HepG2 (cell line): ENCODE data around the gene CERS6. TPM values are rescaled to one million over a fixed set of nuclear protein-coding genes. Genes with fewer than 3 reads are reported as not detected.

Experiments
- ARNT2 ChIP-seq: sonication (generic); formaldehyde crosslinking; IDR thresholded peaks from 2 replicates; pipeline ENCODE4 v1.8.0; 2022; ENCODE audit warnings: mild to moderate bottlenecking, low read depth, missing genetic modification reagents, moderate library complexity
- EZH2 ChIP-seq: conservative IDR thresholded peaks from 2 replicates; pipeline ENCODE4 v1.6.1; 2012; ENCODE audit warnings: mild to moderate bottlenecking, low read depth, low read length, moderate library complexity
- GATA4 ChIP-seq: sonication (generic); IDR thresholded peaks from 2 replicates; pipeline ENCODE4 v1.6.1; 2016; ENCODE audit warnings: antibody characterized with exemption, low read depth, borderline replicate concordance
- HOXD1 ChIP-seq: sonication (generic); formaldehyde crosslinking; IDR thresholded peaks from 2 replicates; pipeline ENCODE4 v1.5.0; 2020; ENCODE audit warnings: missing genetic modification reagents
- KAT8 ChIP-seq: IDR thresholded peaks from 2 replicates; pipeline ENCODE4 v1.6.1; 2016; ENCODE audit warnings: missing genetic modification reagents, missing compliant biosample characterization
- SMAD9 ChIP-seq: sonication (generic); formaldehyde crosslinking; IDR thresholded peaks from 2 replicates; pipeline ENCODE4 v1.5.1; 2020; ENCODE audit warnings: mild to moderate bottlenecking, missing genetic modification reagents
- SRSF4 ChIP-seq: fragments of 200-400 bp; formaldehyde crosslinking; IDR thresholded peaks from one replicate; pipeline ENCODE4 v1.6.1; 2018; ENCODE audit warnings: mild to moderate bottlenecking, low read depth, low read length, moderate library complexity; ENCODE audit not compliant: poor library complexity, severe bottlenecking
- STAT5B ChIP-seq: sonication (generic); formaldehyde crosslinking; IDR thresholded peaks from 2 replicates; pipeline ENCODE4 v1.4.0; 2020; ENCODE audit warnings: missing genetic modification reagents
- TBP ChIP-seq: sonication (generic); formaldehyde crosslinking; IDR thresholded peaks from 2 replicates; pipeline ENCODE4 v1.5.0; 2020; ENCODE audit warnings: missing genetic modification reagents
- ZBTB20 ChIP-seq: sonication (generic); formaldehyde crosslinking; IDR thresholded peaks from 2 replicates; pipeline ENCODE4 v1.8.1; 2023; ENCODE audit warnings: missing genetic modification reagents, low read depth, mild to moderate bottlenecking, borderline replicate concordance
- ZBTB38 ChIP-seq: sonication (generic); formaldehyde crosslinking; IDR thresholded peaks from 2 replicates; pipeline ENCODE4 v1.5.1; 2020; ENCODE audit warnings: mild to moderate bottlenecking, missing genetic modification reagents
- ZNF749 ChIP-seq: sonication (generic); formaldehyde crosslinking; IDR thresholded peaks from 2 replicates; pipeline ENCODE4 v1.8.0; 2022; ENCODE audit warnings: mild to moderate bottlenecking, missing genetic modification reagents, moderate library complexity, borderline replicate concordance
- ZNF761 ChIP-seq: sonication (generic); formaldehyde crosslinking; conservative IDR thresholded peaks from 2 replicates; pipeline ENCODE4 v1.4.0; 2020; ENCODE audit warnings: mild to moderate bottlenecking, missing genetic modification reagents
- ZNF775 ChIP-seq: sonication (generic); formaldehyde crosslinking; IDR thresholded peaks from 2 replicates; pipeline ENCODE4 v1.4.0; 2020; ENCODE audit warnings: missing genetic modification reagents, mild to moderate bottlenecking, moderate library complexity, borderline replicate concordance
- ZNF83 ChIP-seq: sonication (generic); formaldehyde crosslinking; IDR thresholded peaks from 2 replicates; pipeline ENCODE4 v1.4.0; 2020; ENCODE audit warnings: missing genetic modification reagents, mild to moderate bottlenecking, borderline replicate concordance
- ZNF850 ChIP-seq: sonication (generic); formaldehyde crosslinking; conservative IDR thresholded peaks from 2 replicates; pipeline ENCODE4 v1.9.0; 2021; ENCODE audit warnings: mild to moderate bottlenecking, missing genetic modification reagents
- polyA plus RNA-seq, 8 experiments: library from polyadenylated mRNA; depleted of rRNA in 3 of 8; stranded (reverse) in 7 of 8; unstranded in 1 of 8; fragments of >200 nt; fragmentation: Illumina TruSeq in 4 of 8; extraction: Trizol in 4 of 8; gene quantifications; 2 replicates each; pipeline versions ENCODE4 v1.2.1 to v1.2.3, GENCODE V29; 2011 to 2016; ENCODE audit warnings: low read depth in 4 of 8, missing spikeins in 1 of 8, mixed read lengths in 1 of 8; ENCODE audit not compliant: insufficient read depth in 1 of 8
- total RNA-seq, 5 experiments: library from RNA; depleted of rRNA; stranded (reverse); fragments of >200 nt; fragmentation: Illumina TruSeq; extraction: Trizol; gene quantifications; 2 replicates each; pipeline ENCODE4 v1.2.3, GENCODE V29; 2016; ENCODE audit warnings: low read depth in 1 of 5
- TF ChIP-seq, protein P1 (sequence below): IDR thresholded peaks from 2 replicates; pipeline ENCODE4 v1.6.1; 2018; ENCODE audit warnings: missing genetic modification reagents
- TF ChIP-seq, protein P2 (sequence below): sonication (generic); formaldehyde crosslinking; IDR thresholded peaks from 2 replicates; pipeline ENCODE4 v1.4.0; 2020; ENCODE audit warnings: missing genetic modification reagents; ENCODE audit errors: not compliant biosample characterization
- TF ChIP-seq, protein P3 (sequence below): sonication (generic); formaldehyde crosslinking; IDR thresholded peaks from 2 replicates; pipeline ENCODE4 v1.5.0; 2020; ENCODE audit warnings: missing genetic modification reagents
- TF ChIP-seq, protein P4 (sequence below): sonication (generic); formaldehyde crosslinking; conservative IDR thresholded peaks from 2 replicates; pipeline ENCODE4 v1.4.0; 2020; ENCODE audit warnings: mild to moderate bottlenecking, missing genetic modification reagents, moderate library complexity
- TF ChIP-seq, protein P5 (sequence below): sonication (generic); formaldehyde crosslinking; IDR thresholded peaks from 2 replicates; pipeline ENCODE4 v1.8.0; 2022; ENCODE audit warnings: mild to moderate bottlenecking, missing genetic modification reagents

The CERS6 gene
- total and polyA plus RNA-seq, 2 of the 13 experiments (the other 11 are each of a cell fraction or from before 2014, with no cell fraction given) = 10.1 to 20.3 TPM

DNA sequence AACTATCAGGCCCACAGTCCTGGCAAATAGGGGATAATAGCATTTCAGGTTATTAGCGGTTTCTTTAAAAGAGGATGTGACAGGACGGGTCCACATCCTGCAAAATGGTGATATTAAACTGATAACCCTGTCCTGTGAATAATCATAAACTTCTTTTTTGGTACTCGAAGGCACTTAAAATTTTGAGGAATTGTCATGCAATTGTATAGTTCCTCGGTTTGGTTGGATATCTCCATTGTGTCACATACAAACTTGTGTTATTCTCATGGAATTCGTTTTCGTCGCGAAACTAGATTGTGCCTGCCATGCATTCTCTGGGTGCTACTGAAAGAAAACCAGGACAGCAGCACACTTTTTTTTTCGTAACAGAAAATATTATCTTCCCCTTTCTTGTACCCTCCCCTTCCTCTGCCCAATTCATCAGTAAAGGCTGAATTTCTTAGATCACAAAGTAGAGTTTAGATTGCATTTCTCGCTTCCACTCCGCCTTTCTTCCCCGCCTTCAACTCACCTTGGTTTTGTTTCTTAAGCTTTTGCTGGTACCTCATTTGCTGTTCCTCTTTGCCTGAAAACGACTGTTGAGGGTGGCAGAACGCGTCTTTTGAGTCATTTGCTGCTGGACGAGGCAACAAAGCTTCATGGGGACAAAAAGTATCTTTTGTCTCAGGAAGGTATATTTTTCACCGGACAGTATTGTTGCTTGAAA, 1.3 kb downstream of the CERS6 start (continued):
- no peak for TF ChIP-seq EZH2
- no peak for TF ChIP-seq SMAD9 (CRISPR knock-in tag)
- TF ChIP-seq STAT5B (CRISPR knock-in tag) = no peak
- TF ChIP-seq, protein P1, sequence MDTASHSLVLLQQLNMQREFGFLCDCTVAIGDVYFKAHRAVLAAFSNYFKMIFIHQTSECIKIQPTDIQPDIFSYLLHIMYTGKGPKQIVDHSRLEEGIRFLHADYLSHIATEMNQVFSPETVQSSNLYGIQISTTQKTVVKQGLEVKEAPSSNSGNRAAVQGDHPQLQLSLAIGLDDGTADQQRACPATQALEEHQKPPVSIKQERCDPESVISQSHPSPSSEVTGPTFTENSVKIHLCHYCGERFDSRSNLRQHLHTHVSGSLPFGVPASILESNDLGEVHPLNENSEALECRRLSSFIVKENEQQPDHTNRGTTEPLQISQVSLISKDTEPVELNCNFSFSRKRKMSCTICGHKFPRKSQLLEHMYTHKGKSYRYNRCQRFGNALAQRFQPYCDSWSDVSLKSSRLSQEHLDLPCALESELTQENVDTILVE (CRISPR knock-in tag) = no peak
- TF ChIP-seq ZNF775 (CRISPR knock-in tag) = 0 out of 2 replicates have a peak, but pooled peaks have one; percentile 33
- no peak for TF ChIP-seq ZNF83 (CRISPR knock-in tag)
- TF ChIP-seq, protein P2, sequence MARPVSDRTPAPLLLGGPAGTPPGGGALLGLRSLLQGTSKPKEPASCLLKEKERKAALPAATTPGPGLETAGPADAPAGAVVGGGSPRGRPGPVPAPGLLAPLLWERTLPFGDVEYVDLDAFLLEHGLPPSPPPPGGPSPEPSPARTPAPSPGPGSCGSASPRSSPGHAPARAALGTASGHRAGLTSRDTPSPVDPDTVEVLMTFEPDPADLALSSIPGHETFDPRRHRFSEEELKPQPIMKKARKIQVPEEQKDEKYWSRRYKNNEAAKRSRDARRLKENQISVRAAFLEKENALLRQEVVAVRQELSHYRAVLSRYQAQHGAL (CRISPR knock-in tag) = no peak
- TF ChIP-seq GATA4 = no peak
- 0 out of 2 replicates have a peak, but pooled peaks have one; percentile 15 for TF ChIP-seq ZNF761 (CRISPR knock-in tag)
- TF ChIP-seq, protein P3, sequence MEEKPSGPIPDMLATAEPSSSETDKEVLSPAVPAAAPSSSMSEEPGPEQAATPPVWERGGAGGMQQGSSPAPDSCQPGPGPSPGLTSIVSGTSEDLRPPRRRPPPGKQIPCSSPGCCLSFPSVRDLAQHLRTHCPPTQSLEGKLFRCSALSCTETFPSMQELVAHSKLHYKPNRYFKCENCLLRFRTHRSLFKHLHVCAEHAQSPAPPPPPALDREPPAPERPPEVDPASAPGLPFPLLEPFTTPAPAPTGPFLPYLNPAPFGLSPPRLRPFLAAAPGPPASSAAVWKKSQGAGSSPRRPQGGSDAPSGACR (CRISPR knock-in tag) = peak; percentile 27; the same call in 1 of the 2 replicates
- TF ChIP-seq, protein P4, sequence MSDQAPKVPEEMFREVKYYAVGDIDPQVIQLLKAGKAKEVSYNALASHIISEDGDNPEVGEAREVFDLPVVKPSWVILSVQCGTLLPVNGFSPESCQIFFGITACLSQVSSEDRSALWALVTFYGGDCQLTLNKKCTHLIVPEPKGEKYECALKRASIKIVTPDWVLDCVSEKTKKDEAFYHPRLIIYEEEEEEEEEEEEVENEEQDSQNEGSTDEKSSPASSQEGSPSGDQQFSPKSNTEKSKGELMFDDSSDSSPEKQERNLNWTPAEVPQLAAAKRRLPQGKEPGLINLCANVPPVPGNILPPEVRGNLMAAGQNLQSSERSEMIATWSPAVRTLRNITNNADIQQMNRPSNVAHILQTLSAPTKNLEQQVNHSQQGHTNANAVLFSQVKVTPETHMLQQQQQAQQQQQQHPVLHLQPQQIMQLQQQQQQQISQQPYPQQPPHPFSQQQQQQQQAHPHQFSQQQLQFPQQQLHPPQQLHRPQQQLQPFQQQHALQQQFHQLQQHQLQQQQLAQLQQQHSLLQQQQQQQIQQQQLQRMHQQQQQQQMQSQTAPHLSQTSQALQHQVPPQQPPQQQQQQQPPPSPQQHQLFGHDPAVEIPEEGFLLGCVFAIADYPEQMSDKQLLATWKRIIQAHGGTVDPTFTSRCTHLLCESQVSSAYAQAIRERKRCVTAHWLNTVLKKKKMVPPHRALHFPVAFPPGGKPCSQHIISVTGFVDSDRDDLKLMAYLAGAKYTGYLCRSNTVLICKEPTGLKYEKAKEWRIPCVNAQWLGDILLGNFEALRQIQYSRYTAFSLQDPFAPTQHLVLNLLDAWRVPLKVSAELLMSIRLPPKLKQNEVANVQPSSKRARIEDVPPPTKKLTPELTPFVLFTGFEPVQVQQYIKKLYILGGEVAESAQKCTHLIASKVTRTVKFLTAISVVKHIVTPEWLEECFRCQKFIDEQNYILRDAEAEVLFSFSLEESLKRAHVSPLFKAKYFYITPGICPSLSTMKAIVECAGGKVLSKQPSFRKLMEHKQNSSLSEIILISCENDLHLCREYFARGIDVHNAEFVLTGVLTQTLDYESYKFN (CRISPR knock-in tag) = 0 out of 2 replicates have a peak, but pooled peaks have one; percentile 17
- TF ChIP-seq ZBTB20 (CRISPR knock-in tag) = no peak
- TF ChIP-seq ZNF749 (CRISPR knock-in tag) = no peak; the same call in 1 of the 2 replicates
- TF ChIP-seq TBP (CRISPR knock-in tag) = no peak
- TF ChIP-seq ARNT2 (CRISPR knock-in tag) = peak; percentile 1; the same call in 1 of the 2 replicates
- no peak; the same call in 1 of the 2 replicates for TF ChIP-seq HOXD1 (CRISPR knock-in tag)
- no peak for TF ChIP-seq ZBTB38 (CRISPR knock-in tag)
- TF ChIP-seq ZNF850 (CRISPR knock-in tag) = no peak
- no peak for TF ChIP-seq SRSF4
- TF ChIP-seq KAT8 = 0 out of 2 replicates have a peak, but pooled peaks have one; percentile 8
- TF ChIP-seq, protein P5, sequence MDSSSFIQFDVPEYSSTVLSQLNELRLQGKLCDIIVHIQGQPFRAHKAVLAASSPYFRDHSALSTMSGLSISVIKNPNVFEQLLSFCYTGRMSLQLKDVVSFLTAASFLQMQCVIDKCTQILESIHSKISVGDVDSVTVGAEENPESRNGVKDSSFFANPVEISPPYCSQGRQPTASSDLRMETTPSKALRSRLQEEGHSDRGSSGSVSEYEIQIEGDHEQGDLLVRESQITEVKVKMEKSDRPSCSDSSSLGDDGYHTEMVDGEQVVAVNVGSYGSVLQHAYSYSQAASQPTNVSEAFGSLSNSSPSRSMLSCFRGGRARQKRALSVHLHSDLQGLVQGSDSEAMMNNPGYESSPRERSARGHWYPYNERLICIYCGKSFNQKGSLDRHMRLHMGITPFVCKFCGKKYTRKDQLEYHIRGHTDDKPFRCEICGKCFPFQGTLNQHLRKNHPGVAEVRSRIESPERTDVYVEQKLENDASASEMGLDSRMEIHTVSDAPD = no peak
